Pons (tissue), 1 donor: ENCODE results near the gene PTGDR2.
"Not testable (repeated sequence)": the region's sequence is repeated elsewhere in the genome, so short reads cannot be mapped to it uniquely, and the experiment has no call there.

ENCODE experiments used
- DNase-seq: peaks from one replicate; pipeline ENCODE4 v3.0.0-alpha.2; 2016; ENCODE audit warnings: low spot score

PTGDR2 gene

GRCh38 chr11:60841797-60842667, 13.7 kb downstream of the PTGDR2 start, which contains the start of gene CCDC86:
Gene CCDC86 (plus strand): TSS chr11:60842113. CDS start chr11:60842125, 12 bp downstream.
- DNase-seq: peak; percentile 93

- DNase-seq: peak; percentile 51
Observed at GRCh38 chr11:60840470-60841430, 15.0 kb downstream of the PTGDR2 start.

- no peak for DNase-seq
Observed at GRCh38 chr11:60838132-60838531, 17.6 kb downstream of the PTGDR2 start.

- DNase-seq: no peak
Observed at GRCh38 chr11:60836866-60837515, 18.8 kb downstream of the PTGDR2 start.

GRCh38 chr11:60835534-60835846, 20.3 kb downstream of the PTGDR2 start:
- DNase-seq: peak; percentile 71

GRCh38 chr11:60834742-60835533, 20.8 kb downstream of the PTGDR2 start:
- DNase-seq: peak; percentile 7

GRCh38 chr11:60831501-60832079, 24.2 kb downstream of the PTGDR2 start:
- DNase-seq: no peak

GRCh38 chr11:60831143-60831500, 24.6 kb downstream of the PTGDR2 start:
- DNase-seq: peak; percentile 77

GRCh38 chr11:60830478-60831142, 25.1 kb downstream of the PTGDR2 start:
- no peak for DNase-seq

GRCh38 chr11:60825790-60826189, 30.0 kb downstream of the PTGDR2 start:
- no peak for DNase-seq

- DNase-seq: no peak
Observed at GRCh38 chr11:60825118-60825517, 30.6 kb downstream of the PTGDR2 start.

- not testable (repeated sequence) for DNase-seq
Observed at GRCh38 chr11:60823745-60824306, 31.9 kb downstream of the PTGDR2 start.

GRCh38 chr11:60821827-60822599, 33.7 kb downstream of the PTGDR2 start:
- DNase-seq: no peak

- DNase-seq: no peak
Observed at GRCh38 chr11:60818057-60818456, 37.7 kb downstream of the PTGDR2 start.

GRCh38 chr11:60816590-60817157, 39.1 kb downstream of the PTGDR2 start:
- DNase-seq: no peak

GRCh38 chr11:60814112-60814511, 41.6 kb downstream of the PTGDR2 start:
- no peak for DNase-seq

GRCh38 chr11:60813324-60813723, 42.4 kb downstream of the PTGDR2 start:
- no peak for DNase-seq

- no peak for DNase-seq
Observed at GRCh38 chr11:60810569-60810968, 45.2 kb downstream of the PTGDR2 start.

GRCh38 chr11:60810151-60810550, 45.6 kb downstream of the PTGDR2 start:
- no peak for DNase-seq
